Measurements from ENCODE around the gene PCDHB14.
"Not testable (repeated sequence)": the region's sequence is repeated elsewhere in the genome, so short reads cannot be mapped to it uniquely, and the experiment has no call there.

Gene PCDHB14

DNA sequence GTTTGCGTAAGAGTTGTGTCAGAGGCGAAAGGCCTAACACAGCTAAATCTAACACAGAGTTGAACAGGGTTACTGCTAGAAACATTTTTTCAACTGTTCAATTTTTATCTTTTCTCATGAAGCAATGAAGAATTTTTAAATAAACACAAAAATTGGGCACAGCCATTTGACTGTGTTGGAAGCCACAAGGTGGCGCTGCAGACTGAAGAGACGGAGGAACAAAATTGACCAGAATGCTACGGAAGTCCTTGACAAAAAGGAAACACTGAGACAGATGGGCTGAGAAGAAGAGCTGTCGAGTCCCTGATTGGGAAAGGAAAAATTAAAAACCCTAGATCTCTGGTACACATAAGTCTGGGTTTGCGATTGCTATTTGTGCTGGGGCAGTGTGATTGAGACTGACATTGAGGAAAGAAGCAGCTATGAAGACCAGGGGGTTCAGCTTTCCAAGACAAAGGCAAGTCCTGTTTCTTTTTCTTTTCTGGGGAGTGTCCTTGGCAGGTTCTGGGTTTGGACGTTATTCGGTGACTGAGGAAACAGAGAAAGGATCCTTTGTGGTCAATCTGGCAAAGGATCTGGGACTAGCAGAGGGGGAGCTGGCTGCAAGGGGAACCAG lies 36.1 kb upstream of the PCDHB14 start, which contains the start of gene PCDHB9:
Gene PCDHB9 (plus strand): TSS at position 265 of the 616 bp plus-strand sequence. CDS start 158 bp downstream, at position 423.
- TF ChIP-seq ZFX (IDR thresholded peaks at IDR 0.05) (no peak), CTCF (conservative IDR thresholded peaks at IDR 0.05) (peak; percentile 83)
- H3K27ac ChIP-seq, result no peak within 1 kb of the TSS

GRCh38 chr5:141188682-141189081 lies 34.5 kb upstream of the PCDHB14 start:
- H3K27ac ChIP-seq, result not testable (repeated sequence)

- H3K27ac ChIP-seq, result not testable (repeated sequence)
These were observed 34.0 kb upstream of the PCDHB14 start for GRCh38 chr5:141189131-141189530.

DNA sequence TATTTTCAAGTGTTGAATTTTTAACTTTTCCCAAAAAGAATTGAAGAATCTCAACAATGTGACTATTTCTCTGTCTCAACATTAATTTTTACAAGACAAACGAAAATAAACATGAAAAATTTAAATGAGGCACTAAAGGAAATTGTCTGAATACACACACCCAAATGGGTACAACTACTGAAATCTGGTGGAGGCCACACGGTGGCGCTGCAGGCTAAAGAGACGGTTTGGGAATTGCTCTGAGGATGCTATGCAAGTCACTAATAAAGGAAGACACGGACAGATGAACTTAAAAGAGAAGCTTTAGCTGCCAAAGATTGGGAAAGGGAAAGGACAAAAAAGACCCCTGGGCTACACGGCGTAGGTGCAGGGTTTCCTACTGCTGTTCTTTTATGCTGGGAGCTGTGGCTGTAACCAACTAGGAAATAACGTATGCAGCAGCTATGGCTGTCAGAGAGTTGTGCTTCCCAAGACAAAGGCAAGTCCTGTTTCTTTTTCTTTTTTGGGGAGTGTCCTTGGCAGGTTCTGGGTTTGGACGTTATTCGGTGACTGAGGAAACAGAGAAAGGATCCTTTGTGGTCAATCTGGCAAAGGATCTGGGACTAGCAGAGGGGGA lies 30.9 kb upstream of the PCDHB14 start, which contains the start of gene PCDHB10:
Gene PCDHB10 (plus strand): TSS at position 244 of the 616 bp plus-strand sequence. CDS start 200 bp downstream, at position 444.
- TF ChIP-seq ZFX (IDR thresholded peaks at IDR 0.05) (no peak), CTCF (conservative IDR thresholded peaks at IDR 0.05) (peak; percentile 85)
- H3K27ac ChIP-seq, result no peak within 1 kb of the TSS

DNA sequence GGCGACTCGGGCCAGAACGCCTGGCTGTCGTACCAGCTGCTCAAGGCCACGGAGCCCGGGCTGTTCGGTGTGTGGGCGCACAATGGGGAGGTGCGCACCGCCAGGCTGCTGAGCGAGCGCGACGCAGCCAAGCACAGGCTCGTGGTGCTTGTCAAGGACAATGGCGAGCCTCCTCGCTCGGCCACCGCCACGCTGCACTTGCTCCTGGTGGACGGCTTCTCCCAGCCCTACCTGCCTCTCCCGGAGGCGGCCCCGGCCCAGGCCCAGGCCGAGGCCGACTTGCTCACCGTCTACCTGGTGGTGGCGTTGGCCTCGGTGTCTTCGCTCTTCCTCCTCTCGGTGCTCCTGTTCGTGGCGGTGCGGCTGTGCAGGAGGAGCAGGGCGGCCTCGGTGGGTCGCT lies 28.8 kb upstream of the PCDHB14 start:
- H3K27ac ChIP-seq, result not testable (repeated sequence)

- TF ChIP-seq ZFX (IDR thresholded peaks at IDR 0.05) (no peak), CTCF (conservative IDR thresholded peaks at IDR 0.05) (no peak)
- H3K27ac ChIP-seq, result no peak overlapping the region
These were observed 26.8 kb upstream of the PCDHB14 start for GRCh38 chr5:141196363-141196762.

- TF ChIP-seq CTCF (conservative IDR thresholded peaks at IDR 0.05) (peak; percentile 45), ZFX (IDR thresholded peaks at IDR 0.05) (no peak)
- H3K27ac ChIP-seq, result no peak within 1 kb of the TSS
These were observed 23.5 kb upstream of the PCDHB14 start, which contains the start of gene PCDHB11 for GRCh38 chr5:141199359-141200235. TSS of gene PCDHB11 (plus strand) at chr5:141199627. CDS start at chr5:141199775, 148 bp downstream.

- H3K27ac ChIP-seq, result not testable (repeated sequence)
These were observed 22.0 kb upstream of the PCDHB14 start for GRCh38 chr5:141201126-141201525.

GRCh38 chr5:141201646-141202045 lies 21.5 kb upstream of the PCDHB14 start:
- H3K27ac ChIP-seq, result not testable (repeated sequence)

DNA sequence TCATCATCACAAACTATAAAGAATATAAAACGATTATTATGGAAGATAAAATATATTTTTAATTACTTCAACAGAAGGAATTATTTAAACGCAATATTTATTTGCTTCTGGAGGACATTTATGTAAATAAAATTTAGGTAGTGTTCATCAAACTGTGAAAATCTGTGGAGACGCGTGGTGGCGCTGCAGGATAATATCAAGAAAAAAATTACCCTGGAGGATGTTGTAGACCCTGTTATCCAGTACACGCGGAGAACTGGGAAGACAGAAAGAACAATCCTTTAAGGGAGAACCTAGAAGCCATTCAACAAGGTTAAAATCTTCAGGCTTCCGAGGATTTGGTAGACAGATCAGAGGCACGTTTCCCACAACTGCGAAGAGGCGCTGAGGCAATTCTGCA lies 14.7 kb upstream of the PCDHB14 start, which contains the start of gene PCDHB12:
Gene PCDHB12 (plus strand): TSS at position 242 of the 400 bp plus-strand sequence. CDS start 189 bp downstream, outside the sequence.
- TF ChIP-seq ZFX (IDR thresholded peaks at IDR 0.05) (no peak), CTCF (conservative IDR thresholded peaks at IDR 0.05) (peak; percentile 48)
- H3K27ac ChIP-seq, result no peak within 1 kb of the TSS

- H3K27ac ChIP-seq, result not testable (repeated sequence)
These were observed 12.9 kb upstream of the PCDHB14 start for GRCh38 chr5:141210281-141210680.

- H3K27ac ChIP-seq, result not testable (repeated sequence)
These were observed 12.3 kb upstream of the PCDHB14 start for GRCh38 chr5:141210849-141211248.

Measured in C4-2B (cell line).